ENCODE results near the gene KDM4C.
"Not testable (repeated sequence)": the region's sequence is repeated elsewhere in the genome, so short reads cannot be mapped to it uniquely, and the experiment has no call there.

Gene KDM4C

GRCh38 chr9:7009065-7009464, 251.3 kb downstream of the KDM4C start:
- TF ChIP-seq CTCF (IDR thresholded peaks at IDR 0.05; ENCODE audit: insufficient read depth, low read length, missing control alignments): no peak
- no peak for DNase-seq (ENCODE audit: low read depth, low spot score)
- CTCF ChIA-PET: no interaction called here
- no peak overlapping the region for H3K4me3 ChIP-seq (ENCODE audit: low read depth, low read length)
- POLR2A ChIA-PET: no interaction called here

DNA sequence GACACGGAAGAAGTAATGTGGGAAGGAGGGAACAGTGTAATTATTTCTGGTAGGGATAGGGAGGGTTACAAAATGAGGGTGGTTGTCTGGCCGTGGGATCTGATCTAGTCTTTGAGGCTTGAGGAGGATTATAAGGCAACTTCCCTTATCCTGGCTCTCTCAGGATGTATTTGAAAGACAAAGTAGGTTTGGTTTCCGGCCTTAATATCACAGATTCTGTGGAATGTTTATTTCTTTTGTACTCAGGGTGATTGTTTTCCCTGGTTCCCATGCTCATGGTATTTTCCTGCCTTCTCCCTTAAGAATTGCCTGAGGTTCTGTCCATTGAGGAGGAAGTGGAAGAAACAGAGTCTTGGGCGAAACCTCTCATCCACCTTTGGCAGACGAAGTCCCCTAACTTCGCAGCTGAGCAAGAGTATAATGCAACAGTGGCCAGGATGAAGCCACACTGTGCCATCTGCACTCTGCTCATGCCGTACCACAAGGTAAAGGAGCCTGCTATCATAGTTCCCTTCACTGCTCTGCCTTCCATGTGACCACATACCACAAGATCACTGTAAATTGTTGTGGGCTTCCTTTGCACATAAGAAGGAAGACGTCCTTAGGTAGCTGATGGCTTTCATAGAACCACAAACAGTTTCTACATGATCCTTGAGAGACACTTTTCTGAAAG, 253.8 kb downstream of the KDM4C start:
- no peak overlapping the region for H3K4me3 ChIP-seq (ENCODE audit: low read depth, low read length)
- ChIA-PET POLR2A (no interaction called here), CTCF (no interaction called here)
- TF ChIP-seq CTCF (IDR thresholded peaks at IDR 0.05; ENCODE audit: insufficient read depth, low read length, missing control alignments): no peak
- no peak for DNase-seq (ENCODE audit: low read depth, low spot score)

GRCh38 chr9:7027996-7028395, 270.2 kb downstream of the KDM4C start:
- CTCF ChIA-PET: interaction anchor here (0.6 kb wide), 1 partner anchor 25 kb away, joined by 3 read pairs; no protein-coding TSS in a partner anchor
- no peak overlapping the region for H3K4me3 ChIP-seq (ENCODE audit: low read depth, low read length)
- POLR2A ChIA-PET: no interaction called here
- no peak for TF ChIP-seq CTCF (IDR thresholded peaks at IDR 0.05; ENCODE audit: insufficient read depth, low read length, missing control alignments)
- DNase-seq (ENCODE audit: low read depth, low spot score): no peak

GRCh38 chr9:7028591-7028990, 270.8 kb downstream of the KDM4C start:
- no peak for DNase-seq (ENCODE audit: low read depth, low spot score)
- ChIA-PET POLR2A (no interaction called here), CTCF (interaction anchor here (0.6 kb wide), 1 partner anchor 24 kb away, joined by 3 read pairs; no protein-coding TSS in a partner anchor)

GRCh38 chr9:7030943-7031342, 273.2 kb downstream of the KDM4C start:
- POLR2A ChIA-PET; CTCF ChIA-PET; DNase-seq (ENCODE audit: low read depth, low spot score); H3K4me3 ChIP-seq (ENCODE audit: low read depth, low read length): not testable (repeated sequence)

More at GRCh38 chr9:7028591-7028990, 270.8 kb downstream of the KDM4C start:
- no peak for TF ChIP-seq CTCF (IDR thresholded peaks at IDR 0.05; ENCODE audit: insufficient read depth, low read length, missing control alignments)
- no peak overlapping the region for H3K4me3 ChIP-seq (ENCODE audit: low read depth, low read length)

DNA sequence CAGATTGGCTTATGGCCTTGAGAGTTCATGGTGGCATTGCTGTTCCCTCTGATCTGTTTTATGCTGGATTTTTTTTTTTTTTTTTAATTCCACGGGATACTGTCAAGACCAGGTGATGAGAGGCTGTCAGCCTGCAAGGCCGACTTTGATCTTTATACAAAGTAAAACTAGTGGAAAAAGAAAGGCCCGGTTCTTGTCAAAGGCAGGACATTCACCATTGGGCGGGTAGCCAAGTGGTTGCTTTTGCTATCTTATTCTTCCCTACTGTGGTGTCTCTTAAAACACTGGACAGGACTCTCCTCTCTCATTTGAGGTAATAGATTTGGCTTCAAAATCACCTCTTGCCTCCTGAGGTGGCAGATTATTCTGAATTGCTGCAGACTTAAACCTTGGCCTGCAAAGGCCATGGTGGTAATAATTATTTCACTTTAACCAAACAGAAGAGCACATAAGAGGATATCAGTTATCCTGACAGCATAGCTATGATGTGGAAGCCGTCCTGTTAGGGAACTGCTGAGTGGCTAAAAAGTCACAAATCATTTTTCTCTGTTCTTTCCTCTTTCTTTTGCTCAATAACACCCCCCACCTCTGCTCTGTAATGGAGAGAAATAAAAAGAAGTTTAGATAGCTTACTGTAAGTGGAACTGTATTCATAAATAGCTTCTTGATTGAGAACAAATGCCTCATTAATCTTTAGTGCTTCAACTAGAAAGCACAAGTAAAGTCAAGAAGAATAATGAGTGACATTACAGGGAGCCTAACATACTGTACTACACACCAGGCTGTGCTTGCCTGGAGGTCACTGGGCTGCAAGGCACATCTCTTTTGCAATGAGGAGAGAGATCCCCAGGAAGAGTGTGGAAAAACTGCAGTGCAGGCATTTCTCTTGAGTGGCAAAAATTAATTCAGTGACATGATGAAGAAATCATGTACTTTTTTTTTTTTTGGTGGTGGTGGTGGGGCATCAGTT, 275.6 kb downstream of the KDM4C start:
- no peak for TF ChIP-seq CTCF (IDR thresholded peaks at IDR 0.05; ENCODE audit: insufficient read depth, low read length, missing control alignments)
- H3K4me3 ChIP-seq (ENCODE audit: low read depth, low read length): no peak overlapping the region
- CTCF ChIA-PET: interaction anchor here (1.3 to 1.6 kb wide), 3 partner anchors 19 to 206 kb away, joined by 4 to 5 read pairs (median 4); no protein-coding TSS in a partner anchor
- POLR2A ChIA-PET: no interaction called here
- no peak for DNase-seq (ENCODE audit: low read depth, low spot score)

Data from AG04449 (cell line).